PFSK-1 (cell line): ENCODE results near the gene PDE4B.

Source experiments
- POLR2AphosphoS5 ChIP-seq: IDR thresholded peaks from 2 replicates; pipeline ENCODE4 v1.6.1; 2012; ENCODE audit warnings: low read depth, mild to moderate bottlenecking, control low read depth, low read length, moderate library complexity
- SIN3A ChIP-seq: IDR thresholded peaks from 2 replicates; pipeline ENCODE4 v1.6.1; 2012; ENCODE audit warnings: mild to moderate bottlenecking, low read length, moderate library complexity, borderline replicate concordance; ENCODE audit not compliant: insufficient read depth

DNA sequence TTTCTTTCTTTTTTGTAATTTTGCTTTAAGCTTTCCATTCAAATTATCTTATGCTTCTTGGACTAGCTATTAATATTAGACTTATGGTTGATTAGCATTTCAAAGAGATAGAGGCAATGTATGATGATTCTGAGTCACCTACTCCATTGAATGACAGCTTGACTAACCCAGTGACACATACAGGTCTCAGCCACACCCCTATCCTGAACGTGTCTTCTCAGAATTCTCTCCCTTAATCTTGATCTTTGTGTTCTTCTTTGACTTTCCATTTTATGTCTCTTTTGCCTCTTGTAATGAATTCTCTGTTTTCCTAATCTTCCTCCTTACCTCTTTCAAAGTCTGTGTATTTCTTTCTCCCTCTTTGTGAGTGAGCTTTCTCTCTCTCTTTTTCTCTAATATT is 241.1 kb downstream of the PDE4B start:
- no peak for TF ChIP-seq POLR2AphosphoS5
- TF ChIP-seq SIN3A = no peak
